SK-N-SH (cell line): ENCODE measurements around the gene TUFT1.

Source experiments
- CTCF ChIP-seq: fragments of 200-600 bp; sonication (generic); IDR thresholded peaks from 2 replicates; pipeline ENCODE4 v1.6.1; 2017; ENCODE audit warnings: antibody characterized with exemption, mild to moderate bottlenecking, moderate library complexity
- GABPA ChIP-seq: IDR thresholded peaks from 2 replicates; pipeline ENCODE4 v1.4.0; 2012; ENCODE audit warnings: low read depth, mild to moderate bottlenecking
- RCOR1 ChIP-seq: fragments of 150-350 bp; IDR thresholded peaks from 2 replicates; pipeline ENCODE4 v1.6.1; 2017; ENCODE audit warnings: antibody characterized with exemption, low read length
- REST ChIP-seq: IDR thresholded peaks from 2 replicates; pipeline ENCODE4 v1.6.1; 2012; ENCODE audit warnings: mild to moderate bottlenecking, low read depth, low read length, moderate library complexity
- RXRA ChIP-seq: IDR thresholded peaks from 2 replicates; pipeline ENCODE4 v1.4.0; 2012; ENCODE audit warnings: low read depth, mild to moderate bottlenecking, borderline replicate concordance
- TCF12 ChIP-seq: IDR thresholded peaks from 2 replicates; pipeline ENCODE4 v1.4.0; 2012
- USF2 ChIP-seq: fragments of 150-350 bp; IDR thresholded peaks from 2 replicates; pipeline ENCODE4 v1.6.1; 2017; ENCODE audit warnings: antibody characterized with exemption, low read length, low read depth, borderline replicate concordance

GRCh38 chr1:151626740-151627334, 86.7 kb downstream of the TUFT1 start:
- no peak for TF ChIP-seq RXRA
- no peak for TF ChIP-seq CTCF
- no peak for TF ChIP-seq RCOR1
- no peak for TF ChIP-seq GABPA
- TF ChIP-seq TCF12: no peak
- TF ChIP-seq REST: no peak
- no peak for TF ChIP-seq USF2
